HFFc6 (cell line): ENCODE data around the gene G3BP1. TPM values are rescaled to one million over a fixed set of nuclear protein-coding genes. Genes with fewer than 3 reads are reported as not detected.
A peak's percentile ranks its signal among the peaks of the same experiment; 100 is the strongest.

Source experiments
- DNase-seq: peaks from one replicate; pipeline ENCODE4 v3.0.0-alpha.2; 2018
- H3K27ac Mint-ChIP-seq: 2 replicates; pipeline ENCODE4 v1.8.0; 2020; ENCODE audit warnings: mild to moderate bottlenecking, mixed read lengths
- H3K27me3 Mint-ChIP-seq: 2 replicates; pipeline ENCODE4 v1.8.0; 2021; ENCODE audit warnings: mild to moderate bottlenecking, moderate library complexity, mixed read lengths; ENCODE audit not compliant: insufficient read depth
- H3K36me3 Mint-ChIP-seq: 2 replicates; pipeline ENCODE4 v1.8.0; 2021; ENCODE audit warnings: low read depth, mixed read lengths
- H3K4me1 Mint-ChIP-seq: 2 replicates; pipeline ENCODE4 v1.8.0; 2020; ENCODE audit warnings: low read depth, mixed read lengths
- H3K4me3 Mint-ChIP-seq: 2 replicates; pipeline ENCODE4 v1.8.0; 2020; ENCODE audit warnings: mild to moderate bottlenecking, moderate library complexity, mixed read lengths
- H3K9me3 Mint-ChIP-seq: 2 replicates; pipeline ENCODE4 v1.8.0; 2020; ENCODE audit warnings: mild to moderate bottlenecking, mixed read lengths
- total RNA-seq, 6 experiments: library from RNA; stranded (reverse); fragmentation: NEBNext Ultra II Directional; extraction: Animal tissue kit (Norgen Biotek cat#: 25700); gene quantifications; 2 replicates in 1 of 6; 3 replicates in 5 of 6; pipeline ENCODE4 v1.2.3, GENCODE V29; 2021
- TF ChIP-seq, protein P1 (sequence below): fragments of 200-600 bp; sonication (generic); IDR thresholded peaks from 2 replicates; pipeline ENCODE4 v1.5.0; 2021; ENCODE audit warnings: antibody characterized with exemption, mild to moderate bottlenecking

Gene G3BP1
- total RNA-seq, 6 experiments from 2014 or later: 242 to 284 (median 245) TPM

DNA sequence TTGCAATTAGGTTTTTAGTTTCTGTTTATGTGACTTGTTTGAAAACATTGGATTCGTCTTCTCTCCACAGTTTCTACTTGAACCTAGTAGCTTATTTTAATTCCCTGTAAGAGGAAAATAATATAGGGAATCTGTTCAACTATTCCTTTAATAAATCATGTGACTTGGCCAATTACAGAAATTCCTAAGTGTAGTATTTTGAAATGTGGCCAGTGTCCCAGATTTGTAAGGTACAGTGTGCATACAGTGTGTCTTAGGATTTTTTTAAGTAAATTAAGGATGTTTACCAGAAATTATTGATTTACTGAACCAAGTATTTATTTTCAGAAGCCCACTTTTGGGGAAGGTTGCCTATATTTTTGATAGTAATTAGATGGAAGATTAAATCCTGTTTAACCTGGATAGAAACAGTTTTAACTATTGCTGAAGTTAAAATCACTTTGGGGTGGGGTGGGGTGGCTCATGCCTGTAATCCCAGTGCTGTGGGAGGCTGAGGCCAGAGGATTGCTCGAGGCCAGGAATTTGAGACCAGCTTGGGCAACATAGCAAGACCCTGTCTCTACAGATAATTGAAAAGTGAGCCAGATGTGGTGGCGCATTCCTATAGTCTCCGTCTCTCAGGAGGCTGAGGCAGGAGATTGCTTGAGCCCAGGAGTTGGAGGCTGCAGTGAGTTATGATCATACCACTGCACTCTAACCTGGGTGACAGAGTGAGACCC is 36.9 kb downstream of the G3BP1 start:
- TF ChIP-seq, protein P1, sequence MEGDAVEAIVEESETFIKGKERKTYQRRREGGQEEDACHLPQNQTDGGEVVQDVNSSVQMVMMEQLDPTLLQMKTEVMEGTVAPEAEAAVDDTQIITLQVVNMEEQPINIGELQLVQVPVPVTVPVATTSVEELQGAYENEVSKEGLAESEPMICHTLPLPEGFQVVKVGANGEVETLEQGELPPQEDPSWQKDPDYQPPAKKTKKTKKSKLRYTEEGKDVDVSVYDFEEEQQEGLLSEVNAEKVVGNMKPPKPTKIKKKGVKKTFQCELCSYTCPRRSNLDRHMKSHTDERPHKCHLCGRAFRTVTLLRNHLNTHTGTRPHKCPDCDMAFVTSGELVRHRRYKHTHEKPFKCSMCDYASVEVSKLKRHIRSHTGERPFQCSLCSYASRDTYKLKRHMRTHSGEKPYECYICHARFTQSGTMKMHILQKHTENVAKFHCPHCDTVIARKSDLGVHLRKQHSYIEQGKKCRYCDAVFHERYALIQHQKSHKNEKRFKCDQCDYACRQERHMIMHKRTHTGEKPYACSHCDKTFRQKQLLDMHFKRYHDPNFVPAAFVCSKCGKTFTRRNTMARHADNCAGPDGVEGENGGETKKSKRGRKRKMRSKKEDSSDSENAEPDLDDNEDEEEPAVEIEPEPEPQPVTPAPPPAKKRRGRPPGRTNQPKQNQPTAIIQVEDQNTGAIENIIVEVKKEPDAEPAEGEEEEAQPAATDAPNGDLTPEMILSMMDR: no peak
- H3K27ac Mint-ChIP-seq: no peak overlapping the region
- no peak overlapping the region for H3K4me3 Mint-ChIP-seq
- H3K9me3 Mint-ChIP-seq: no peaks in the 10 kb centered on the region
- H3K36me3 Mint-ChIP-seq: peaks cover 83% of the 10 kb centered on the region
- H3K4me1 Mint-ChIP-seq: peaks cover 74% of the 10 kb centered on the region
- no peak for DNase-seq
- no peaks in the 10 kb centered on the region for H3K27me3 Mint-ChIP-seq

DNA sequence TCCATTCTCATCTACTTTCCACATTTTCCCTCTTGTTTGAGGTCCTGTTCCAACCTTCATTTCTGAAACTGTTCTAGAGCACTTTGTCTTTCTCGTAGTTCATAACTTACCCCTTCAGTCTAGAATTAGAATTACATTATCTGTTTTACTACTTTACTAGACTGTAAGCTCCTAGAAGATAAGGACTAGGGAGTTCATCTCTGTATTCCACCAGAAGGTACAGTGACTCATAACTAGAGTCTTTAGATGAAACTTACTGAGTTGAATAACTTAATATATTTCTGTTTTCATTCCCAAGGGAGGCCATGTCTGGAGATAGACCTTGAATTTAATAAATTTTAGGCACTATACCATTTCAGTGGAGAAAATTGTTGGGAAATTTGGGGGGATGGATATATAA is 38.7 kb downstream of the G3BP1 start:
- Mint-ChIP-seq H3K4me1 (peaks cover 58% of the 10 kb centered on the region), H3K27me3 (peaks cover 2% of the 10 kb centered on the region; the same call in 1 of the 2 replicates), H3K36me3 (peaks cover 86% of the 10 kb centered on the region), H3K27ac (no peak overlapping the region), H3K4me3 (no peak overlapping the region), H3K9me3 (no peaks in the 10 kb centered on the region)
- no peak for DNase-seq
- TF ChIP-seq, protein P1: no peak

DNA sequence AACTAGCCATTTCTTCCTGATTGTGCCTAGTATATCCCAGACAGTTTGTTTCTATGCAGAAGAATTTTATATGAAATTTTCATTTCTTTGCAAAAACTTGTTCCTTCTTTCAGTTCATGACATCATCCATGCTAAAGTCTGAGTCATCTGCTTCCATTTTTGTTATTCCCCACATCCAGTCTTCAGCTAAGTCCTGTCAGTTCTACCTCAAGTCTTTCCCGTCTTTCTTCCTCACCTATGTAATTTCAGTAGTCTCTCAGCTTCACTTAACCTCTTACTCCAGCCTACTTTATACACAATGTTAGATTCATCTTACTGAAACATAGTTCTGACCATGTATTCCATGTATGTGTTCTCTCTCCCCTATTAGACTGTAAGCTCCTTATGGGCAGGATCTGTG is 39.1 kb downstream of the G3BP1 start:
- peaks cover 2% of the 10 kb centered on the region; the same call in 1 of the 2 replicates for H3K27me3 Mint-ChIP-seq
- no peaks in the 10 kb centered on the region for H3K9me3 Mint-ChIP-seq
- 0 out of 2 replicates have a peak overlapping the region, but pooled peaks have one; percentile 16 for H3K27ac Mint-ChIP-seq
- H3K36me3 Mint-ChIP-seq: peaks cover 83% of the 10 kb centered on the region
- no peak for DNase-seq
- TF ChIP-seq, protein P1: no peak
- H3K4me3 Mint-ChIP-seq: no peak overlapping the region
- H3K4me1 Mint-ChIP-seq: peaks cover 54% of the 10 kb centered on the region

DNA sequence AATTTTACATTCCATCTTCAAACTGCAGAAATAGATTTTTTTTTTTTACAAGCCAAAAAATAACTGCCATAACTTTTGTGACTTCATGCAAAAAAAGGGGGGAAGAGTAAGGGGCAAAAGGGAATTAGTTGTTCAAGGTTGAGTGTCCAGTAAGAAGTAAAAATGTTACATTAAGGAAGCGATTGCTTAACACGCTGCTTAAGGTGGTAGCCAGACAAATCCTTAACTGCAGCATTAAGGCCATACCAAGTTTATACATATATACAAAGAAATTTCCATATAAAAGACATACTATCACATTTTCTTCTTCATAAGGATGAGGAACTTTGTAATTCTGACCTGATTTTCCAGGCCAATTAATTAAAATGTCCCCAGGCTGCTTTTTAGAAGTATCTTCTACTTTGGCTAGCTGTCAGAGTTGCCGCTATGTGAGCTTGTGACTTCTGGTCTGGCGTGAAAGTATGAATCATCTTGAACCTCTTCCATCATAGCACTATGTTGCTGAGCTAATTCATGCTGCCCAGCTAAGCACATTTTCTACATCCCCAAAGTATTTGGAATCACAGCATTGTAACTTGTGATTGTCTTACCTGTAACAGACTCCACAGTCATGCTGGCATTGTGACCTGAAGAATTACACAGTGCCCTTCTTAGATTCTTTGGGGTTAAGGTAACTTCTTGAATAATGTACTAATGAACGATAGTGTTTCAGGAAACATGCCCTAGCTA is 40.0 kb downstream of the G3BP1 start:
- Mint-ChIP-seq H3K4me1 (peaks cover 49% of the 10 kb centered on the region), H3K4me3 (no peak overlapping the region), H3K9me3 (no peaks in the 10 kb centered on the region), H3K36me3 (peaks cover 81% of the 10 kb centered on the region), H3K27ac (peak overlapping the region; percentile 56), H3K27me3 (peaks cover 2% of the 10 kb centered on the region; the same call in 1 of the 2 replicates)
- TF ChIP-seq, protein P1: no peak
- DNase-seq: peak; percentile 14

DNA sequence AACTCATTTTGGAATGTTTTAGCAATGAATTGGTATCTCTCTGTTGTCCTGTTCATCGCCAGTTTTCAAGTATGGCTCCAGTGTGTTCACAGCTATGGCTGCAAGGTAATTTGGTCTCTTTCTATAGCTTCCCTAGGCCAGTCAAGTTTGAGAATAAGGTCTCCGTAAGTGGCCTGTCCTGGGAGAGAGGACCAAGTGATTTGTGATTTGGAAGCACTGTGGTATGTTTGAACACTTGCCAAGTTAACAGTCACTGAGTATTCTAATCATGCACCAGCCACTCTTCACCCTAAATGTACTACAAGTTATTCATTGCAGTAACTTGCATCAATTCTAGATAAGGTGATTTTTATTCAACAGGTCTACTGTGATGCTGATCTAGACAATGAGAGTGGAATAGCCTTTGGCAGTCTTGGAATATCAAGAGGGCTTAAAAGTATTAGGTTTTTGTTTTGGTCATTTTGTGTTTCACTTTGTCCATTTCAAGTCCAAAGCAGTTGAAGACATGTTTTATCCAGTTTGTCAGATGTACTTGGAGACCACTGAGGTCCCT is 41.1 kb downstream of the G3BP1 start:
- TF ChIP-seq, protein P1: no peak
- peaks cover 2% of the 10 kb centered on the region; the same call in 1 of the 2 replicates for H3K27me3 Mint-ChIP-seq
- H3K27ac Mint-ChIP-seq: peak overlapping the region; percentile 56

More for the DNA sequence above, 41.1 kb downstream of the G3BP1 start:
- no peak overlapping the region for H3K4me3 Mint-ChIP-seq
- H3K9me3 Mint-ChIP-seq: no peaks in the 10 kb centered on the region
- DNase-seq: peak; percentile 11
- peaks cover 47% of the 10 kb centered on the region for H3K4me1 Mint-ChIP-seq
- peaks cover 78% of the 10 kb centered on the region for H3K36me3 Mint-ChIP-seq
